ENCODE results near the gene DPEP1.

DNA sequence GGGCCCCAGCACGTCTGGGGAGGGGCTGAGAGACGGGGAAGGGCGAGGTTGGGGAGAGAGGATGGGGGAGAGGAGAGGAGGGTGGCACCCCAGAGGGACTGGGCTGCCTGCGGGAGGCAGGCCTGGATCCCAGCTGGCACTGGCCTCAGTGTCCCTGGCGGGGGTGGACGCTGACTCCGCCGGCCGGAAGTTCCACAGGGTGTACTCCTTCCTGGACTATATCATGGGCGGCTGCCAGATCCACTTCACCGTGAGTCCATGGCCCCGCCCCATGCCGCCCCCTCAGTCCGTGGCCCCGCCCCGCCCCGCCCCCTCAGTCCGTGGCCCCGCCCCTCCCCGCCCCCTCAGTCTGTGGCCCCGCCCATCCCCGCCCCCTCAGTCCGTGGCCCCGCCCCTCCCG is 26.6 kb upstream of the DPEP1 start:
- TF ChIP-seq, protein P1, sequence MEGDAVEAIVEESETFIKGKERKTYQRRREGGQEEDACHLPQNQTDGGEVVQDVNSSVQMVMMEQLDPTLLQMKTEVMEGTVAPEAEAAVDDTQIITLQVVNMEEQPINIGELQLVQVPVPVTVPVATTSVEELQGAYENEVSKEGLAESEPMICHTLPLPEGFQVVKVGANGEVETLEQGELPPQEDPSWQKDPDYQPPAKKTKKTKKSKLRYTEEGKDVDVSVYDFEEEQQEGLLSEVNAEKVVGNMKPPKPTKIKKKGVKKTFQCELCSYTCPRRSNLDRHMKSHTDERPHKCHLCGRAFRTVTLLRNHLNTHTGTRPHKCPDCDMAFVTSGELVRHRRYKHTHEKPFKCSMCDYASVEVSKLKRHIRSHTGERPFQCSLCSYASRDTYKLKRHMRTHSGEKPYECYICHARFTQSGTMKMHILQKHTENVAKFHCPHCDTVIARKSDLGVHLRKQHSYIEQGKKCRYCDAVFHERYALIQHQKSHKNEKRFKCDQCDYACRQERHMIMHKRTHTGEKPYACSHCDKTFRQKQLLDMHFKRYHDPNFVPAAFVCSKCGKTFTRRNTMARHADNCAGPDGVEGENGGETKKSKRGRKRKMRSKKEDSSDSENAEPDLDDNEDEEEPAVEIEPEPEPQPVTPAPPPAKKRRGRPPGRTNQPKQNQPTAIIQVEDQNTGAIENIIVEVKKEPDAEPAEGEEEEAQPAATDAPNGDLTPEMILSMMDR (IDR thresholded peaks at IDR 0.05; ENCODE audit: extremely low read depth in 1 of 2, insufficient read depth in 1 of 2, low read depth in 1 of 2, low read length in 2 of 2) = no peak
- TF ChIP-seq EZH2 (IDR thresholded peaks at IDR 0.05; ENCODE audit: borderline replicate concordance, low read depth, low read length, severe bottlenecking) = no peak
- TF ChIP-seq POLR2A (IDR thresholded peaks at IDR 0.05; ENCODE audit: low read depth, low read length) = no peak
- TF ChIP-seq JUN (IDR thresholded peaks at IDR 0.05; ENCODE audit: borderline replicate concordance, insufficient read depth, insufficient read length, low read depth) = no peak
- TF ChIP-seq, protein P2, sequence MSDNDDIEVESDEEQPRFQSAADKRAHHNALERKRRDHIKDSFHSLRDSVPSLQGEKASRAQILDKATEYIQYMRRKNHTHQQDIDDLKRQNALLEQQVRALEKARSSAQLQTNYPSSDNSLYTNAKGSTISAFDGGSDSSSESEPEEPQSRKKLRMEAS (IDR thresholded peaks at IDR 0.05; ENCODE audit: insufficient read depth, insufficient read length) = no peak
- TF ChIP-seq POLR2AphosphoS5 (IDR thresholded peaks at IDR 0.05; ENCODE audit: insufficient read depth, low read depth, low read length) = no peak
- no peak for TF ChIP-seq FOS (IDR thresholded peaks at IDR 0.05; ENCODE audit: borderline replicate concordance, insufficient read depth, low read length)
- TF ChIP-seq MYC (IDR thresholded peaks at IDR 0.05; ENCODE audit: low read depth, low read length) = no peak
- TF ChIP-seq GATA2 (IDR thresholded peaks at IDR 0.05; ENCODE audit: insufficient read depth, insufficient read length, low read depth, low read length) = no peak

Data from endothelial cell of umbilical vein (primary cell).